ENCODE measurements around the gene TAF5. TPM values are rescaled to one million over a fixed set of nuclear protein-coding genes. Genes with fewer than 3 reads are reported as not detected.
A peak's percentile ranks its signal among the peaks of the same experiment; 100 is the strongest.
"Not testable (repeated sequence)": the region's sequence is repeated elsewhere in the genome, so short reads cannot be mapped to it uniquely, and the experiment has no call there.

Gene TAF5
- total RNA-seq, 2 donors from 2014 or later = 8.4 to 10.1 TPM

DNA sequence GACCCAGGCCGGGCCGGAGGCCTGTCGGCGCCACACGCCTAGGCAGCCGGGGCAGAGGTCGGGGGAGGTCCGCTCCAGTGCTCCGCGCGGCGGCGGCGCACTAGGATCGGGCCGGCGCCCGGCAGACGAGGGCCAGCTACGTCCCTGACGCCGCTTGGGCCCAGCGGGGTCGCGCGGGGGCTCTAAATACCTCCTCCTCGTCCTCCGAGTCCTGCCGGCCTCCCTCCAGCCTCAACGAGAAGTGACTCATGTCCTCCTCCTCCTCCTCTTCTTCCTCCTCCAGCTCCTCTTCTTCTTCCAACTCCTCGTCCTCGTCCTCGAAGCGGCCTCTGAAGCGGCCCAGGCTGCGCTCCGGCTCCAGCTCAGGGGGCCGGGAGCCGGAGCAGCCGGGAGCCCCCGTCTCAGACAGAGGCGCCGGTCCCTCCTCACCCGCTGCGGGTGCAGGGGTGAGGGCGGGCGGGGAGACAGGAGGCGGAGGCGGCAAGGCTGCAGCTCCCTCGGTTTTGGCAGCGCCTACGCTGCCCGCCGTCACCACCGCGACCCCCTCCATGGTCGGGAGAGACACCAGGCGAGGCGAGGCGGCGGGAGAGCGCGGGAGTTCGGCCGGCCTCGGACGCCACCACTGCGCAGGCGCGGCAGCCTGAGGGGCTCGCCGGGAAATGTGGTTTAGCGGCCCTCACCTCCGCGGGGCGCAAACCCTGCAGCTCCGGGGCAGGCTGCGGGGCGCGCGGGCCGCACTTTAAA lies 17.1 kb upstream of the TAF5 start, which contains the start of gene PCGF6:
Gene PCGF6, minus strand, starts transcription at position 624 of the 744 bp plus-strand sequence. Its CDS starts 74 bp downstream, at position 550.
- Mint-ChIP-seq H3K36me3 (ENCODE audit: low read depth) (peaks cover 23% of the 10 kb centered on the region), H3K4me3 (peak within 1 kb of the TSS; percentile 83), H3K4me1 (no peaks in the 10 kb centered on the region), H3K9me3 (no peaks in the 10 kb centered on the region), H3K27ac (peak within 1 kb of the TSS; percentile 94), H3K27me3 (ENCODE audit: insufficient read depth) (no peaks in the 10 kb centered on the region)
- Histone ChIP-seq H3K4me1 (ENCODE audit: control insufficient read depth, insufficient read depth, low read length) (no peaks in the 10 kb centered on the region), H3K9ac (ENCODE audit: extremely low read depth, low read length, poor library complexity, severe bottlenecking) (peak within 1 kb of the TSS; percentile 85), H3K4me3 (ENCODE audit: low read length) (peak within 1 kb of the TSS; percentile 88), H3K9me3 (ENCODE audit: control insufficient read depth, low read length) (no peaks in the 10 kb centered on the region), H3K27me3 (ENCODE audit: control insufficient read depth, insufficient read depth, low read length, poor library complexity, severe bottlenecking) (no peaks in the 10 kb centered on the region), H3K27ac (ENCODE audit: low read depth, low read length) (peak within 1 kb of the TSS; percentile 87), H3K36me3 (ENCODE audit: control insufficient read depth, insufficient read depth, low read length) (peaks cover 26% of the 10 kb centered on the region)
- peak; percentile 97 for DNase-seq
- TF ChIP-seq, protein P1, sequence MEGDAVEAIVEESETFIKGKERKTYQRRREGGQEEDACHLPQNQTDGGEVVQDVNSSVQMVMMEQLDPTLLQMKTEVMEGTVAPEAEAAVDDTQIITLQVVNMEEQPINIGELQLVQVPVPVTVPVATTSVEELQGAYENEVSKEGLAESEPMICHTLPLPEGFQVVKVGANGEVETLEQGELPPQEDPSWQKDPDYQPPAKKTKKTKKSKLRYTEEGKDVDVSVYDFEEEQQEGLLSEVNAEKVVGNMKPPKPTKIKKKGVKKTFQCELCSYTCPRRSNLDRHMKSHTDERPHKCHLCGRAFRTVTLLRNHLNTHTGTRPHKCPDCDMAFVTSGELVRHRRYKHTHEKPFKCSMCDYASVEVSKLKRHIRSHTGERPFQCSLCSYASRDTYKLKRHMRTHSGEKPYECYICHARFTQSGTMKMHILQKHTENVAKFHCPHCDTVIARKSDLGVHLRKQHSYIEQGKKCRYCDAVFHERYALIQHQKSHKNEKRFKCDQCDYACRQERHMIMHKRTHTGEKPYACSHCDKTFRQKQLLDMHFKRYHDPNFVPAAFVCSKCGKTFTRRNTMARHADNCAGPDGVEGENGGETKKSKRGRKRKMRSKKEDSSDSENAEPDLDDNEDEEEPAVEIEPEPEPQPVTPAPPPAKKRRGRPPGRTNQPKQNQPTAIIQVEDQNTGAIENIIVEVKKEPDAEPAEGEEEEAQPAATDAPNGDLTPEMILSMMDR (conservative IDR thresholded peaks at IDR 0.05) = peak; percentile 21
- 1 to 2% methylated on average over 17 to 82 of the region's 82 CpGs for WGBS, 2 experiments (ENCODE audit: insufficient coverage in 1 of 2, insufficient read length in 1 of 2)

DNA sequence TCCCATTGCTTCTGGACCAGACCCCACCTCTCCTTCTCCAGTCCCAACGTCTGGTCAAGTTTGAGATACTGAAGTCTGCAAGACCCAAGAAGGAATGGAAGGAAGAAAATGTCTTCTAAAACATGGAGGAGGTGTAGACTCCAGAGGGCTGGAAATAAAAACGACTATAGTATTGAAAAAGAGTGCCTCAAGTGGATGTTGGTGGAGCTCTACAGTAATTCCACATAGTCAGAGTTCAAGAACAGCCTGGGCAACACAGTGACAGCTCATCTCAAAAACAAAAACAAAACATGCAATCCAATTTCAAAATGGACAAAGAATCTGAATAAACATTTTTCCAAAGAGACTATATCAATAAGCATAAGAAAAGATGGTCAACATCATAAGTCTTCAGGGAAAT lies 14.5 kb upstream of the TAF5 start:
- no peak overlapping the region for H3K4me3 ChIP-seq (ENCODE audit: low read length)
- H3K9me3 Mint-ChIP-seq = no peaks in the 10 kb centered on the region
- no peaks in the 10 kb centered on the region for H3K27me3 ChIP-seq (ENCODE audit: control insufficient read depth, insufficient read depth, low read length, poor library complexity, severe bottlenecking)
- peaks cover 5% of the 10 kb centered on the region for H3K36me3 Mint-ChIP-seq (ENCODE audit: low read depth)
- peak overlapping the region; percentile 10 for H3K27ac Mint-ChIP-seq
- no peak overlapping the region for H3K4me3 Mint-ChIP-seq
- 33 to 60% methylated on average over 1 of the region's 2 CpGs for WGBS, 2 experiments (ENCODE audit: insufficient coverage in 1 of 2, insufficient read length in 1 of 2)
- no peaks in the 10 kb centered on the region for H3K4me1 Mint-ChIP-seq
- TF ChIP-seq, protein P1 (conservative IDR thresholded peaks at IDR 0.05) = peak; percentile 34
- H3K9ac ChIP-seq (ENCODE audit: extremely low read depth, low read length, poor library complexity, severe bottlenecking) = no peak overlapping the region
- no peaks in the 10 kb centered on the region for H3K27me3 Mint-ChIP-seq (ENCODE audit: insufficient read depth)
- DNase-seq = no peak
- no peaks in the 10 kb centered on the region for H3K9me3 ChIP-seq (ENCODE audit: control insufficient read depth, low read length)
- H3K27ac ChIP-seq (ENCODE audit: low read depth, low read length) = no peak overlapping the region
- no peaks in the 10 kb centered on the region for H3K4me1 ChIP-seq (ENCODE audit: control insufficient read depth, insufficient read depth, low read length)
- peaks cover 7% of the 10 kb centered on the region for H3K36me3 ChIP-seq (ENCODE audit: control insufficient read depth, insufficient read depth, low read length)

DNA sequence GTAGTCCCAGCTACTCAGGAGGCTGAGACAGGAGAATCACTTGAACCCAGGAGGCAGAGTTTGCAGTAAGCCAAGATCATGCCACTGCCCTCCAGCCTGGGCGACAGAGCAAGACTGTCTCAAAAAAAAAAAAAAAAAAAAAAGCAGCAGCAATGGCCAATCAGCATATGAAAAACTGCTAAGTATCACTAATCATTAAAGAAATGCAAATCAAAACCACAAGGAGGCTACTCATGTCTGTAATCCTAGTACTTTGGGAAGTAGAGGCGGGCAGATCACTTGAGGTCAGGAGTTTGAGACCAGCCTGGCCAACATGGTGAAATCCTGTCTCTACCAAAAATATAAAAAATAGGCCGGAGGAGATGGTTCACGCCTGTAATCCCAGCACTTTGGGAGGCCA lies 13.2 kb upstream of the TAF5 start:
- WGBS, 2 experiments (ENCODE audit: insufficient coverage in 1 of 2, insufficient read length in 1 of 2) = 86 to 88% methylated on average over 3 to 4 of the region's 4 CpGs
- H3K27ac ChIP-seq (ENCODE audit: low read depth, low read length); H3K9me3 ChIP-seq (ENCODE audit: control insufficient read depth, low read length); H3K9me3 Mint-ChIP-seq; H3K36me3 ChIP-seq (ENCODE audit: control insufficient read depth, insufficient read depth, low read length); H3K9ac ChIP-seq (ENCODE audit: extremely low read depth, low read length, poor library complexity, severe bottlenecking); H3K4me3 Mint-ChIP-seq; H3K4me3 ChIP-seq (ENCODE audit: low read length); H3K27me3 Mint-ChIP-seq (ENCODE audit: insufficient read depth); H3K36me3 Mint-ChIP-seq (ENCODE audit: low read depth); H3K27me3 ChIP-seq (ENCODE audit: control insufficient read depth, insufficient read depth, low read length, poor library complexity, severe bottlenecking); H3K27ac Mint-ChIP-seq; H3K4me1 ChIP-seq (ENCODE audit: control insufficient read depth, insufficient read depth, low read length); DNase-seq; H3K4me1 Mint-ChIP-seq: not testable (repeated sequence)
